GM19467 (cell line): ENCODE results near the gene TAB3.
A peak's percentile ranks its signal among the peaks of the same experiment; 100 is the strongest.

Experiments
- ATAC-seq: cut with Tn5 transposase; IDR thresholded peaks from one replicate; pipeline ENCODE4 v1.9.1; 2021; ENCODE audit warnings: mild to moderate bottlenecking, moderate library complexity; ENCODE audit not compliant: unreplicated experiment

Gene TAB3, protein sequence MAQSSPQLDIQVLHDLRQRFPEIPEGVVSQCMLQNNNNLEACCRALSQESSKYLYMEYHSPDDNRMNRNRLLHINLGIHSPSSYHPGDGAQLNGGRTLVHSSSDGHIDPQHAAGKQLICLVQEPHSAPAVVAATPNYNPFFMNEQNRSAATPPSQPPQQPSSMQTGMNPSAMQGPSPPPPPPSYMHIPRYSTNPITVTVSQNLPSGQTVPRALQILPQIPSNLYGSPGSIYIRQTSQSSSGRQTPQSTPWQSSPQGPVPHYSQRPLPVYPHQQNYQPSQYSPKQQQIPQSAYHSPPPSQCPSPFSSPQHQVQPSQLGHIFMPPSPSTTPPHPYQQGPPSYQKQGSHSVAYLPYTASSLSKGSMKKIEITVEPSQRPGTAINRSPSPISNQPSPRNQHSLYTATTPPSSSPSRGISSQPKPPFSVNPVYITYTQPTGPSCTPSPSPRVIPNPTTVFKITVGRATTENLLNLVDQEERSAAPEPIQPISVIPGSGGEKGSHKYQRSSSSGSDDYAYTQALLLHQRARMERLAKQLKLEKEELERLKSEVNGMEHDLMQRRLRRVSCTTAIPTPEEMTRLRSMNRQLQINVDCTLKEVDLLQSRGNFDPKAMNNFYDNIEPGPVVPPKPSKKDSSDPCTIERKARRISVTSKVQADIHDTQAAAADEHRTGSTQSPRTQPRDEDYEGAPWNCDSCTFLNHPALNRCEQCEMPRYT

DNA sequence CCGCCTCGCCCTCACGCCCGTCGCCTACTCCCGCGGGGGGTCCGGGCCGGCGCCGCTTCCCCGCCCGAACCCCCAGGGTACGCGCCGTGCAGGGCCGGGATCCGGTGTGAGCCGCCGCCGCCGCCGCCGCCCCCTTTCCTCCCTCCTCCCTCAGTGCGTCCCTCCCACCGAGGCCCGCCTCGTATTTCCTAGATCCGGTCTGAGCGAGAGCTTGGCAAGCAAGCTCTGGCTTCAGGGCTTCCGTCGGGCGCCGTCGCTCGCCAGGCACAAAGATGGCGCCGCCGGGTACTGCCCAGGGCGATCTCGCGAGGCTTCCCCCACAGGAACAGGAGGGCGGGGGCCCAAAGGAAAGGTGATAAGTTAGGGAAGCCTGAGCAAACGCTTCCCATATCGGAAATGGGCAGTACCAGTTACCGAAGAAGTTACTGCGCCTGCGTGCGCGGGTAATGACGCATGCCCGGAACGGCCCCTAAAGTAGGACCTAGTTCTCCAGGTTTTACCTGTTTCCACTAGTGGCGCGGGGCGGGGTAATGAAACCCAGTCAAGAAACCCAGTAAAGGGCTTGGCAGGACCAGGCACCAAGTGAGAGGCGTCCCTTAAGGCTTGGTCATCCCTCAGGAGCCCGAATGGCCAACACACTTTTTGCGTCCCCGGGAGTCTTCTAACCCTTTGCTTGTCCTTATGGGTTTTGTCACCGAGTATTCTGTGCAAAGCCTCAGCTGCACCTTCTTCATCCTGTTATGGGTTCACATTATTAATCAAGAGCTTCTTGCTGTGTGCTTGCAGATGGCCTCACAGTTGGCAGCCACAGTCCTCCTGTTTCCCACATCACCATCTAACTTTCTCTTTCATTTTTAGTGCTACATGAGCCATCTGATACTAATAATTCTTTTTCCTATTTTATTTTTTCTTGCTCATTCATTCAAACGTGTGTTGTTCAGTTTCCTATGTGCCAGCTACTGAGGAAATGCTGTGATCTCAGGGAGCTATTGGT, at the start of gene TAB3:
Gene TAB3, minus strand, starts transcription at position 108 of the 994 bp plus-strand sequence. CDS start 29,666 bp downstream, outside the sequence.
- ATAC-seq: peak; percentile 91

DNA sequence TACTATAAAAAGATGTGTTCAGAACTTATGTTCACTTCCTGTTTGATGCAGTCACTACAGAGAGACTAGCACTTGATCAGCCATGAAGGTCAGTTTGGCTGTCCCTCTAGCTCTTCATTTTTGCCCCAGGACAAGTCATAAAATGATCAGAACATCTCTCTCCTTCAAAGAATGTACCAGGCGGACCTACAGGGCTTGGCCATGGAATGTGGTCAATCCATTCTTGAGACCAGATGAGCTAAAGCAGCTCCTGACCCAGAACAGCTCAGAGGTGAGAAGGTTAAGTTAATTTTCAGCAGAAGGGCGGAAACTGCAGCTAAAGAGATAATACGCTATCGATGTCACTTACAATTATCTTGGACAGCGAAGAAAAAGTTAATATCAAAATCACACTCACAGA, 49.2 kb upstream of the TAB3 start:
- no peak for ATAC-seq

DNA sequence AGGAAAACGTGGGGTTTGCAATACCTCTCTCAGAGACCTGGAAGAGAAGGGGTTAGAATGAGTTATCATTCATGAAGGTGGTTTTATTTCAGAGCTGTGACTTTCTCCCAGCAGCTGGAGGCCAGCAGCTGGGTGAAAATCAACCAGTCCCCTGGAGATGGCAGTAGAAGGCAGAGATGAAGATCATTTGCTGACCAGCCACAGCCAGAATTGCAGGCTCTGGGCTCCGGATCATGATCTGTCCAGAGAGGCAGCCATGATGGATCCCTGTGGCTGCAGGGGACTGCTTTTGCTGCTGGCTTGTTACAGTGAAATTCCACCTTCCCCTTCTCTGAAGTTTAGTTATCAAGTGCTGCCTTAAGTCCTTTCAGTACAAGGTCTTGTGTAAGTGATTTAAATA, 46.9 kb upstream of the TAB3 start:
- no peak for ATAC-seq

DNA sequence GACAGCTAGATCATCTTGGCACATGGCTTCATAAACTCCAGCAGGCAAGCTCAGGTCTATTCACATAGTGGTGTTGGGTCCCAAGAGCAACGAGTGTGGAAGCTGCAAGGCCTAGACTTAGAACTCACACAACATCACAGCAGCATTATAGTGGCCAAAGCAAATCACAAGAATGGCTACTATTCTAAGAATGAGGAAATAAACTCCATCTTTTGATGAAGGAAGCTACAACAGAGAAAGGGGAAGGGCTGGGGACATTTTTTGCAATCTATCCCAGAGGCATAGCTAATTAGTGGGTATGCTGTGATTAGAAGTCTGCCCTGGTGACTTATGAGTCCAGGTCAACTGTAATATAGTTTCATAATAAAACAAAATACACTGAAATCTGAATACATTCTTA, 42.9 kb upstream of the TAB3 start:
- no peak for ATAC-seq

DNA sequence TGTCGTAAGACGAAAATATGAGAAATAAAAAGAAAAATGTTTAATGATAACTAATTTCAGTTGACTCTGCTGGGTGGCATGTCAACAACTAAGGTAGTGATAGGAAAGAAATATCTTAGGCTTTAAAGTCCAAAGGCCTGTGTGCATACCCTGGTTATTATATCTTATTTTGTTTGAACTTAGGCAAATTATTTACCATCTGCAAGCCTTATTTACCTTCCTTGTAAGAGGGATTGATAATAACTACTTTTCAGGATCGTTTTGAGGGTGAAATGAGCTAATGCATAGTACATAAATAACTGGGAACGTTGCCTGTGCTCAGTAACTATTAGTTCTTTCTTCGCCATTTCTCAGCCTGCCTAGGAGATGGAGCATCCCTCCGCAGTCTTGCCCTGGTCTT, 41.6 kb upstream of the TAB3 start:
- no peak for ATAC-seq

DNA sequence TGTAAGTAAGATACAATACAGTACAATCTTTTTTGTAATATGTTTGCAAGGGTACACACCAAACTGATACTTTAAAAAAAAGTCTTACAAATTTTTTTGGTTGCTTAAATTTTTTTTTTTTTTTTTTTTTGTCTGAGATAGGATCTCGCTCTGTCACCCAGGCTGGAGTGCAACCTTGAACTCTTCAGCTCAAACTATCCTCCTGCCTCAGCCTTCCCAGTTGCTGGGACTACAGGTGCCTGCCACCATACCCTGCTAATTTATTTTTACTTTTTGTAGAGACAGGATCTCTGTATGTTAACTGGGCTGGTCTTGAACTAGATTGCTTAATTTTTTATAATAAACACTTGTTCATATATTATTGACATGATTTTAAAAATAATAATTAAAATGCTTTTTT, 41.1 kb upstream of the TAB3 start:
- no peak for ATAC-seq

DNA sequence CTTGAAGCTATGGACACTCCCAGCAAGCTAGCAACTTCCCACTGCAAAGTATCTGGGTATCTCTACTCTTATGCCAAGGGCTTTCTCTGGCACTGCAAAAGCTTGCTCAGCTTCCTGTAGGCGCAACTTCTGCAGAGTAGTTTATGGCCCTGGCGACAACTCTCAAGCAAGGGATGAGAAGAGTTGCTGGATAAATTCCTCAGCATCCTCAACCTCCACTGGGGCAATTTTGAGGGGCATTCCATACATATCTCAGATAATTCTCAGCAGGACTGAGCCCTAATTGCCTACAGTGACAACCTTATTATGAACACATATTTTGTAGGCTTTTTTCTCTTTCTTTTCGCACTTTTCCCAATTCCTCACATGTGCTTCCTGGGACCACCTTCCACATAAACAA, 31.2 kb upstream of the TAB3 start:
- ATAC-seq: no peak

DNA sequence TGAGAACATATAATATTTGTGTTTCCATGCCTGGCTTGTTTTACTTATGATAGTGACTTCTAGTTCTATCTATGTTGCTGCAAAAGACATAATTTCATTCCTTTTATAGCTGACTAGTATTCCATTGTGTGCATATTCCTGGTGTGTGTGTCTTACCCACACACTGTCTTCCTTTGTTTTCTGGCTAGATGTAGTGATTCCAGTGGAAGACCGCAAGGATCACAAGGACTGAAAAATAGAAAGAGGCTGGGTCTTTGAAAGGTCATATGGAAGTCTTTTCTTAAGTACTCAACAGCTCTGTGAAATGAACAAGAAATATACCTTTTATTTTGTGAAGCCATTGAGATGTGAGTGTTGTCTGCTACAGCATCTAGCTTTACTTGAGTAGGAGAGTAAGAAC, 29.4 kb upstream of the TAB3 start:
- ATAC-seq: no peak

DNA sequence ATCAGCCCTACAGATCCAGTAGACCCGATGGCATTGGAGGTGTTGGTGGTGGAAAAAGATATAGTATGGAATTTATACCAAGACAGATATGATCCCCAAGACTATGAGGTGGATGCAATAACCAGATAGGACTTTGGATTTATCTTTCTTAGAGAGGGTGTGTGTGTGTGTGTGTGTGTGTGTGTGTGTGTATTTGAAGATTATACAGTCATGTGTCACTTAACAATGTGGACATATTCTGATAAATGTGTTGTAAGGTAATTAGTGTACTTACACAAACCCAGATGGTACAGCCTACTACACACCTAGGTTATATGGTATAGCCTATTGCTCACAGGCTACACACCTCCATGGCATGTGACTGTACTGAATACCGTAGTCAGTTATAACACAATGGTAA, 24.4 kb upstream of the TAB3 start:
- ATAC-seq: no peak

DNA sequence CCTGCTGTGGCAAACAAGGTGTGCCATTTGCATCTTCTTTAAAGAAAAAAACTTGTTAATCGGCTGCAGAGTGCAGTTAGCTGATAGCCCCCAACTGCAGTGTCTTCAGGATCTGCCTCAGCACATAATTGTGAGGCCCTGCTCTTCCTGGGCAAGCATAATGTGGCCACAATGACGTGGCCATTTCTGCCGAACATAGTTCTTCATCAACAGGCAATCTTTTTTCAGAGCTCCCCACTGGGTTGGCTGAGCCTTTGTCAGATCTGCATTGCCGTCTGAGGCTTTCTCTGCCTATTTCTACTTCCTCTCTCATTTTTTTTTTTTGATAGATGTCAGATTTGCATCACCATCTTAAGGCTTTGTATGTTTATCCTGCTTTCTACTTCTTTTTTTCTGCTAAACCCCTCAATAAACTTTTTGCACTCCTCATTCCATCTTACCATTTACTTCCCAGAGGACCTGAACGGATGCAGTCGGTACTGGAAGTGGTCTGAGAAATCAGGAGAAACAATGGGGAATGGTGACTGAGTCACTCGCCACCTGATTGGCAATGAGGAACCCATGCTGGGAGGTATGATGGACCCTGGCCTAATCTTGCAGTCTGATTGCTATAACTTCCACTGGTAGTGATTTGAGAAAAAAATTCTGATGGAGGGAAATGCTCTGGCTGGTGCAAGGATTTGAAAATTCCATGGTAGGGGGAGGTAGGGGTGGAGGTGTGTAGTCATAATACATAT, 21.2 kb upstream of the TAB3 start:
- ATAC-seq: no peak

DNA sequence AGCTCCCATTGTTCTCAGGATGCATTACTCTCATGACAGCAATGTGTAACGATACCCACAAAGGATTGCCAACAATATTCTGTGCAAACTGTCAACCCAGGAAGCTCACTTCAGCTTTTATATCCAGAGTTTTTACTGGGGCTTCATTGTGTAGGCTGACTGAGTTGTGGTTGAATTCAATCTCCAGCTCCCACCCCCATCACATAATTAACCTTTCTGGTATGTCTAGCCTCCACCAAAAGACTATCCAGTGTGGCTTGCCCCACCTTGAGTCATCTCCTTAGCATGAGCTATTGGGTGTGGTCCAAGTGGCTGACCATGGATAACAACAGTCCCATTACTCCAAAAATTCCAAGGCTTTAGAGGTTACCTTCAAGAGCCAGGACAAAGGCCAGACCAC, 17.7 kb upstream of the TAB3 start:
- no peak for ATAC-seq

DNA sequence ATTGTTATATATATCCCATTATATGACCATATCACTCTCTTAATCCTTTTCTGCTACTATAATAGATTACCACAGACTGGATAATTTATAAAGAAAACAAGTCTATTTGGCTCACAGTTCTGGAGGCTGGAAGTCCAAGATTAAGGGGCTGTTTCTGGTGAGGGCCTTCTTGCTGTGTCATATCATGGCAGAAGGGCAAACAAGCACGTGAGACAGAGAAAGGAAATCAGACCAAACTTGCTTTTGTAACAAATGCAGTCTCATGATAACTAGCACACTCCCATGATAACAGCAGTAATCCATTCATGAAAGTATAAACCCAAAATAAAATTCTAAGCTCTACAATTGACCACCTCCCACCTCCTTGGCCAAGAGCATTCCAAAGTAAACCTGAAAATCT, 16.3 kb upstream of the TAB3 start:
- ATAC-seq: no peak

DNA sequence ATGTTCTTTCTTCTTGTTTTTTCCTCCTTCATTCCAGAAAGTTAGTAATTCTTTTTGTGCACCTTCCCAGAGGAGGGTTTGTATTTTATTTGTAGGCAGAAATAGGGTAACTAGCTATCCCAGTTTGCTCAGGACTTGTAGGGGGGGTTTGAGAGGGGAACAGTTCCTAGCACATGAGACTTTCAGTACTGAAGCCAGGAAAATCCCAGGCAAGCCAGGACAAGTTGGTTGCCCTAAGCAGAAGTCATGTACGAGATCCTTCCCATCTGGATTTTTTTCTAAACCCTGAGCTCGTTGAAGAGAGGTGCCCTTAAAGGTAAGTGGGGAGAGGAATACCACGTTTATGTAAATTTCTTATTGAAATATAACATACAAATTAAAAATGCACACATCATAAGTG, 15.6 kb upstream of the TAB3 start:
- no peak for ATAC-seq

DNA sequence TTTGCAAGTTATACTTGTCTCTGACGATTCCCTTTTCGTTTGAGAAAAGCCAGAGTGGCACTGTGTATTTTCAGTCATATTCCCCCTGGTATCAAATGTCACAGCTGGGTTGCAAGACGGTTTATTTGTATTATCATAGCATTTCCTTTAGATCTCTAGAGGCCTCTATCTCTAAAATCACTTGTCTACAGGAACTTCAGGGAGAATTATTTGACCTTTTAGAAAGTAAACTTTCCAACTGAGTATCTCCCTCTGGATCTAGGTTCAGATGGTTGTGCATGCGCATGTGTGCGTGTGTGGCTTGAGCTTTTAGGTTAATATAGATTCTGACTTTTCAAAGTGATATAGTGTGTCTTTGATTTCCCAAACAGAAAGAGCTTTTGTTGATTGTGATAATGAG, 15.1 kb upstream of the TAB3 start:
- ATAC-seq: no peak

DNA sequence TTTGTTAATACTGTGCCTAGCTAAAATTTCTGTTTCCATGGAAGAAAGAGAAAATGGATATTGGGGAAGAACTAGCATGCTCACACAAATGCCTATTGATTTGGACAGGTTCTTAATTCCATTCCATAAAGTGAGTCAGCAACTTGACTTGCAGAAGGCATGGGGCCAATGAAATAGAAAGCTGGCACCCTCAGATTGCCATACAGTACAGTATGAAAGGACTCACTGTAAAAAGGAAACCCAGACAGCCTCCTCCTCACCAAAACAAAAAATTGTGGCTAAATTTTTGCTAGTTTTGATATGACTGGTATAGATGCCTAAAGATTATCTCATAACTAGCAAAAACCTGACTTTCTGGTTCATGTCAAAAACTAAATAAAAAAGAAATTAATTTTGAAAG, 11.2 kb upstream of the TAB3 start:
- no peak for ATAC-seq

DNA sequence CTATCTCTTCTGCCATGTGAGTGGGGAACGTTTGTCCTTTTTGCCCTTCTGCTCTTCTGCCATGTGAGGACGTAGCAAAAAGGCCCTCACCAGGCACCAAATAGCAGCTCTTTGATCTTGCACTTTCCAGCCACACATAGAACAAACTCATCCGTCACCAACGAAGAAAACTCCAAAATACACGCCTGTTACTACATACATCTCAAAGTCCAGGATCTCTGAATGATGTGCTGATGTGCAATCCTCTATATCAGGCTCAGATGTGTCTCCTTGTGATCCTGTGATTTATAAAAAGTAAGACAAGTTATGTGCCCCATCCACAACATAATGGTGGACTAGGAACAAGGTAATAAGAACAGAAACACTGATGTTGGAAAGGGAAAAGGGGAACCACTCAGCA, 9.8 kb upstream of the TAB3 start:
- no peak for ATAC-seq

DNA sequence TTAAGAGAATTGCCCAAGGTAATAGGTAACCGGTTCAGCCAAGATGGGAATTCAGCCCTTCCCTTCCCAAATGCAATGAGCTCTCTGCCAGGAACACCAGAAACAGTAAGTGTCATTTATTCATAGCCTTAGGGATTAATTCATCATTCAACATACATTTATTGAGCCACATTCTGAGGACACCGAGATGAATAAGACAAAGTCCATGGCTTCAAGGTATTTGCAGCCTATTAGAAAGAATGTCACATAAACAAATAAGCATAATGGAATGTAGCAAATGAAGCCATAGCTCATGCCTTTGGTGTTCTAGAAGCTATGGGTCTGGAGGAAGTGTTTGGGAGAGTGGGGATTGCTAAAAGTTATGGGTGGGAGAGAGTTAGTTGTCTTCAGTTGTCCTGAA, 6.3 kb upstream of the TAB3 start:
- no peak for ATAC-seq

DNA sequence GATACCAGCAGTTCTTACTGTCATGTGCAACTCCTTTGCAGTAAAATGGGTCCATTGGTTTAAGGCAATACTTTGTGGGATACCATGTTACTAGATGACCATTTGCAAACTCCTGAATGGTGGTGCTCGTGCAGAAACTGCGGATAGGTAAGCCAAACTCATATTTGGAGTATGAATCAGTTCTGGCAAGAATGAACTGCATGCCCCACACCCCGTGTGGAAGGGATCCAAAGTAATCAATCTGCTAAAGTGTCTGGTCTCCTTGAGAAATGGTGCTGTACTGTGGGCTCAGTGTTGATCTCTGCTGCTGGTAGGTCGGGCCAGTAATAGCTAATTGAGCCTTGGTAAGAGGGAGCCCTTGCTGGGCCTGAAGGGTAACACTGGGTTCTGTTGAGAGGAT, 4.2 kb upstream of the TAB3 start:
- no peak for ATAC-seq

DNA sequence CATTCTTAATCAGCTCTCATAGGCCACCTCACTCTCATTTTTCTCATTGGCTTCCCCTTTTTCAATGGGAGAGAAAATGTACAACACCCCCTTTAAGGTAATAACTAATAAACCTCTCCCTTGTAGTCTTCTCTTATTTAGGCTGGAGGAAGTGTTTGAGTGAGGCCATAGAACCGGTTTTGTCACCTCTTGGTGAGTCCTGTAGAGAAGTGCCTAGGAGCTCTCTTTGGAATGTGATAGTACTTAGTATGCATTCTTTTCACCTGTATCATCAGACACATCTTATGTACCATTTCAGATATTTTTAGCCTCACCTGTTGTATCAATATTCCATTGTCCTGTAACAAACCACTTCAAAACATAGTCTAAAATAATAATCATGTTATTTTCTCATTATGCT, 3.5 kb upstream of the TAB3 start:
- ATAC-seq: no peak

DNA sequence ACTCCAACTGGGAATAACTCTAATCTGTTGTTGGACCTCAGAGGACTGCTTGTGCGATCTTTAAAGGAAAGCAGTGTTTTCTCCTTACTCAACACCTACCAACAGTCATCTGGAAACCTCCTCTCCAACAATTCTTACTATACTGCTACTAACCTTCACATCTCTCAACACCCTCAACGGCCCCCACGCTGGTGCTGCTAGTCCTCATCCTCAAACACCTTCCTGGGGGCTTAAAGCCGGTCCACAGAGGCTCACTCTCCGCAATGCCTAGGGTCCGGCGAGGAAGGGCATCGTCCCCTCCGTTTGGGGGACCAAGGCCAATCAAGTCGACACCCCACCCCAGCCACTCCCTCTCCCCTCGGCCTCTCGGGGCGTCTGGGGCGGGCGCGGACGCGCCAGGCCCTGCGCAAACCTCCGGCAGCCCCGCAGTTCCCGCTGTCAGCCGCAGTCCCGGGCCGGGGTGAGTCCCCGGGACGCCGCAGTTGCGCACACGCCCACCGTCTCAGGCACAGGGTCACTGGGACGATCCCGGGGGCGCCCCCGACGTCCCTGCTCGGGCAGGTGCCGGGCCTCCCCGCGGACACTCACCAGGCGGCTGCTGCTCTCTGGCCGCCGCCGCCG, 418 bp downstream of the TAB3 start:
- peak; percentile 17 for ATAC-seq
